VCaP (cell line): ENCODE data around the gene RGS12.

Source experiments
- H3K27ac ChIP-seq: fragments of 450-650 bp; 2 replicates; pipeline ENCODE4 v1.5.1; 2017
- TF ChIP-seq, protein P1 (sequence below): fragments of 450-650 bp; conservative IDR thresholded peaks from 2 replicates; pipeline ENCODE4 v1.5.1; 2017; ENCODE audit warnings: mild to moderate bottlenecking, moderate library complexity

RGS12 gene

GRCh38 chr4:3304831-3305609 is 12.2 kb downstream of the RGS12 start:
- H3K27ac ChIP-seq, result peak overlapping the region; percentile 39; the same call in 1 of the 2 replicates
- TF ChIP-seq, protein P1, sequence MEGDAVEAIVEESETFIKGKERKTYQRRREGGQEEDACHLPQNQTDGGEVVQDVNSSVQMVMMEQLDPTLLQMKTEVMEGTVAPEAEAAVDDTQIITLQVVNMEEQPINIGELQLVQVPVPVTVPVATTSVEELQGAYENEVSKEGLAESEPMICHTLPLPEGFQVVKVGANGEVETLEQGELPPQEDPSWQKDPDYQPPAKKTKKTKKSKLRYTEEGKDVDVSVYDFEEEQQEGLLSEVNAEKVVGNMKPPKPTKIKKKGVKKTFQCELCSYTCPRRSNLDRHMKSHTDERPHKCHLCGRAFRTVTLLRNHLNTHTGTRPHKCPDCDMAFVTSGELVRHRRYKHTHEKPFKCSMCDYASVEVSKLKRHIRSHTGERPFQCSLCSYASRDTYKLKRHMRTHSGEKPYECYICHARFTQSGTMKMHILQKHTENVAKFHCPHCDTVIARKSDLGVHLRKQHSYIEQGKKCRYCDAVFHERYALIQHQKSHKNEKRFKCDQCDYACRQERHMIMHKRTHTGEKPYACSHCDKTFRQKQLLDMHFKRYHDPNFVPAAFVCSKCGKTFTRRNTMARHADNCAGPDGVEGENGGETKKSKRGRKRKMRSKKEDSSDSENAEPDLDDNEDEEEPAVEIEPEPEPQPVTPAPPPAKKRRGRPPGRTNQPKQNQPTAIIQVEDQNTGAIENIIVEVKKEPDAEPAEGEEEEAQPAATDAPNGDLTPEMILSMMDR, result no peak

GRCh38 chr4:3305610-3306371 is 13.0 kb downstream of the RGS12 start:
- TF ChIP-seq, protein P1, result no peak
- H3K27ac ChIP-seq, result no peak overlapping the region; the same call in 1 of the 2 replicates

DNA sequence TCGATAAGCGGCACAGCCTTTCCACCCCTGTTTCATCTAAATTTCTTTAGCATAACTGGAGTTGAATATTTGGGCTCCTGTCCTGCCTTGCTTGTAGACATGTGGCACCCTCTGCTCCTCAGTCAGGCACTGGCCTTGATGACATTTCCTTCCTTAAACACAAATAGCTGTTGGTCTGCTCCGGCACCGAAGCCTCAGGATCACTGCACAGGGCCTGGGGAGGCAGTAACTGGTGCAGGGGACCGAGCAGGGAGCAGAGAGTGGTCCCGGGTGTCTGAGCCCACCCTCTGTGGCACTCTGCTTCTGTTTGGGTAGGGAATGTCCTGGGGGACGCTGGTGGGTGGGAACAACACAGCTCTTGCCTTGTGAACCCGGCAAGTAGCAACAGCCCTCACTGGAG is 13.6 kb downstream of the RGS12 start:
- no peak overlapping the region for H3K27ac ChIP-seq
- TF ChIP-seq, protein P1, result no peak

- no peak overlapping the region for H3K27ac ChIP-seq
- TF ChIP-seq, protein P1, result no peak
Observed at GRCh38 chr4:3307060-3307459, 14.2 kb downstream of the RGS12 start.

DNA sequence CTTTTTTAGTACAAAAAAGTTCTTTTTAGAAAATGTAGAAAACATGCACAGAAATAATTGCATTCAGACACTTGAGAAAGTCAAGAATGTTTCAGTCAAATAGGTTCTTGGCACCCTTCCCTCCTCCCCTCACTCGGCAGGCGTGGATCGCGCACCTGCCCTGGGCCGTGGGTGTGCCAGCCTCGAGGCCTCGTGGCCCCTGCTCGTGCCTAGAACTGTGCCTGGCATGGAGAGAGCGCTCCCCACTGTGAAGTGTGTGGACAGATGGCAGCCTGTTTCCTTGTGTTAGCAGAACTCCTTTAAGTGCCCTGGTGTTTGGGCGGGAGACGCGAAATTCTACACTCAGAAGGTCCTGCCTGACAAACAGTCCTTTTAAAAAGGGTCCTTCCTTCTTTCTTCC is 14.7 kb downstream of the RGS12 start:
- TF ChIP-seq, protein P1, result no peak
- no peak overlapping the region for H3K27ac ChIP-seq

GRCh38 chr4:3307891-3308575 is 15.2 kb downstream of the RGS12 start:
- no peak overlapping the region for H3K27ac ChIP-seq
- TF ChIP-seq, protein P1, result no peak

DNA sequence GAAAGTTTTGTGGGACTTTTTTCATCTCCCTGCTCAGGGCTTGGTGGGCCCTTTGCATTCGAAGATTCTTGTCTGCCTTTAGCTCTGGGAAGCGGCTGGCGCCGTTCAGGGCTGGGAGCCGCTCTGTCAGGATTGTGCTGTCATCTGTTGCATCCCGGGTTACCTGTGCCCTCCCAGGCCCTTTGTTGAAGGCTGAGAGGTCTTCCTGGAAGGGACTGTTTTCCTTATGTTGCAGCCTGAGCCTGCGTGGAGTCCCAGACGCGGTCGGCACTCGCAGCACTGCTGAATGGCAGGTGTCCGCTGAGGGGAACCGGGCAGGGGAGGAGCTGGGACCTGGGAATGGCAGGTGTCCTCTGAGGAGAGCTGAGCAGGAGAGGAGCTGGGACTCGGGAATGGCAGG is 15.9 kb downstream of the RGS12 start:
- TF ChIP-seq, protein P1, result no peak
- H3K27ac ChIP-seq, result no peak overlapping the region
